H9 (cell line): ENCODE data around the gene ATXN3L. TPM values are rescaled to one million over a fixed set of nuclear protein-coding genes. Genes with fewer than 3 reads are reported as not detected.

Experiments
- DNase-seq: peaks from one replicate; pipeline ENCODE4 v3.0.0-alpha.2; 2017
- H2AFZ ChIP-seq: one replicate; pipeline ENCODE4 v1.6.1; 2013; ENCODE audit warnings: mild to moderate bottlenecking, low read length, control low read depth, moderate library complexity
- H2AK5ac ChIP-seq: 2 replicates; pipeline ENCODE4 v1.6.1; 2013; ENCODE audit warnings: low read length, control low read depth, mixed read lengths; ENCODE audit not compliant: insufficient read length
- H2BK120ac ChIP-seq: one replicate; pipeline ENCODE4 v1.6.1; 2013; ENCODE audit warnings: low read depth, mild to moderate bottlenecking, low read length, control low read depth, inconsistent platforms; ENCODE audit not compliant: poor library complexity, severe bottlenecking
- H2BK12ac ChIP-seq: 2 replicates; pipeline ENCODE4 v1.6.1; 2013; ENCODE audit warnings: low read length, control low read depth, mixed read lengths, low read depth; ENCODE audit not compliant: insufficient read length
- H2BK15ac ChIP-seq: 2 replicates; pipeline ENCODE4 v1.6.1; 2013; ENCODE audit warnings: low read depth, low read length, control low read depth
- H2BK20ac ChIP-seq: one replicate; pipeline ENCODE4 v1.6.1; 2013; ENCODE audit warnings: low read depth, mild to moderate bottlenecking, low read length, control low read depth, inconsistent platforms; ENCODE audit not compliant: poor library complexity, severe bottlenecking
- H2BK5ac ChIP-seq: 2 replicates; pipeline ENCODE4 v1.6.1; 2013; ENCODE audit warnings: low read length, control low read depth, mixed read lengths; ENCODE audit not compliant: insufficient read length
- H3K14ac ChIP-seq: 2 replicates; pipeline ENCODE4 v1.6.1; 2013; ENCODE audit warnings: low read length, control low read depth; ENCODE audit not compliant: insufficient read depth
- H3K18ac ChIP-seq: 2 replicates; pipeline ENCODE4 v1.6.1; 2013; ENCODE audit warnings: low read depth, mild to moderate bottlenecking, mixed read lengths, low read length, control low read depth; ENCODE audit not compliant: insufficient read length
- H3K23ac ChIP-seq: 2 replicates; pipeline ENCODE4 v1.6.1; 2013; ENCODE audit warnings: low read length, control low read depth, mixed read lengths, low read depth; ENCODE audit not compliant: insufficient read length
- H3K23me2 ChIP-seq: 2 replicates; pipeline ENCODE4 v1.6.1; 2013; ENCODE audit warnings: low read depth, mild to moderate bottlenecking, mixed read lengths, low read length, control low read depth; ENCODE audit not compliant: insufficient read length, poor library complexity, severe bottlenecking
- H3K27ac ChIP-seq: 2 replicates; pipeline ENCODE4 v1.5.1; 2013; ENCODE audit warnings: low read length, control low read depth, mixed read lengths, low read depth; ENCODE audit not compliant: insufficient read length
- H3K27me3 ChIP-seq: 2 replicates; pipeline ENCODE4 v1.6.1; 2013; ENCODE audit warnings: low read length, control low read depth, inconsistent platforms; ENCODE audit not compliant: insufficient read depth
- H3K4ac ChIP-seq: 2 replicates; pipeline ENCODE4 v1.6.1; 2013; ENCODE audit warnings: low read depth, mild to moderate bottlenecking, control low read depth, inconsistent platforms, low read length, moderate library complexity
- H3K4me1 ChIP-seq: 2 replicates; pipeline ENCODE4 v1.6.1; 2013; ENCODE audit warnings: low read length, control low read depth, inconsistent platforms; ENCODE audit not compliant: insufficient read depth
- H3K4me2 ChIP-seq: 2 replicates; pipeline ENCODE4 v1.6.1; 2013; ENCODE audit warnings: low read length, control low read depth, mixed read lengths; ENCODE audit not compliant: insufficient read length, insufficient read depth
- H3K56ac ChIP-seq: 2 replicates; pipeline ENCODE4 v1.6.1; 2013; ENCODE audit warnings: low read depth, mild to moderate bottlenecking, mixed read lengths, low read length, control low read depth; ENCODE audit not compliant: insufficient read length
- H3K79me1 ChIP-seq: 2 replicates; pipeline ENCODE4 v1.6.1; 2013; ENCODE audit warnings: low read depth, mild to moderate bottlenecking, moderate library complexity, low read length, control low read depth, inconsistent platforms; ENCODE audit not compliant: insufficient read depth, poor library complexity, severe bottlenecking
- H3K79me2 ChIP-seq: 2 replicates; pipeline ENCODE4 v1.6.1; 2013; ENCODE audit warnings: low read length, control low read depth, inconsistent platforms; ENCODE audit not compliant: insufficient read depth
- H3K9ac ChIP-seq: 2 replicates; pipeline ENCODE4 v1.6.1; 2013; ENCODE audit warnings: low read length, control low read depth, mixed read lengths; ENCODE audit not compliant: insufficient read length; ENCODE audit errors: extremely low read depth
- H3K9me3 ChIP-seq: one replicate; pipeline ENCODE4 v1.6.1; 2013; ENCODE audit warnings: low read depth, low read length, inconsistent platforms; ENCODE audit not compliant: control insufficient read depth
- H3T11ph ChIP-seq: one replicate; pipeline ENCODE4 v1.6.1; 2013; ENCODE audit warnings: mild to moderate bottlenecking, low read length, control low read depth, inconsistent platforms
- H4K20me1 ChIP-seq: one replicate; pipeline ENCODE4 v1.6.1; 2013; ENCODE audit not compliant: control insufficient read depth, insufficient read length, insufficient read depth
- H4K5ac ChIP-seq: 2 replicates; pipeline ENCODE4 v1.6.1; 2013; ENCODE audit warnings: low read depth, mild to moderate bottlenecking, mixed read lengths, low read length, control low read depth; ENCODE audit not compliant: insufficient read length
- H4K8ac ChIP-seq: replicated peaks from 2 replicates; pipeline ENCODE4 v1.6.1; 2013; ENCODE audit warnings: low read length, control low read depth, mixed read lengths, low read depth; ENCODE audit not compliant: insufficient read length
- H4K91ac ChIP-seq: 2 replicates; pipeline ENCODE4 v1.6.1; 2013; ENCODE audit warnings: low read depth, mild to moderate bottlenecking, moderate library complexity, mixed read lengths, low read length, control low read depth; ENCODE audit not compliant: insufficient read length
- H3K27ac Mint-ChIP-seq, 3 experiments: 2 replicates in 2 of 3; 3 replicates in 1 of 3; pipeline ENCODE4 v1.8.0; 2020 to 2021; ENCODE audit warnings: mixed read lengths in 3 of 3, mild to moderate bottlenecking in 1 of 3, moderate library complexity in 1 of 3
- H3K27me3 Mint-ChIP-seq: 2 replicates; pipeline ENCODE4 v1.8.0; 2021; ENCODE audit warnings: low read depth, mild to moderate bottlenecking, moderate library complexity, mixed read lengths
- H3K36me3 Mint-ChIP-seq, 3 experiments: 2 replicates in 2 of 3; 3 replicates in 1 of 3; pipeline ENCODE4 v1.8.0; 2020 to 2021; ENCODE audit warnings: low read depth in 3 of 3, mixed read lengths in 3 of 3; ENCODE audit not compliant: insufficient read depth in 1 of 3
- H3K4me1 Mint-ChIP-seq, 2 experiments: 2 replicates each; pipeline ENCODE4 v1.8.0; 2020; ENCODE audit warnings: mixed read lengths in 2 of 2
- H3K4me3 Mint-ChIP-seq, 2 experiments: 2 replicates in 1 of 2; 3 replicates in 1 of 2; pipeline ENCODE4 v1.8.0; 2020 to 2021; ENCODE audit warnings: mild to moderate bottlenecking in 2 of 2, mixed read lengths in 2 of 2, moderate library complexity in 1 of 2
- H3K9me3 Mint-ChIP-seq, 2 experiments: 2 replicates in 1 of 2; 3 replicates in 1 of 2; pipeline ENCODE4 v1.8.0; 2020; ENCODE audit warnings: mild to moderate bottlenecking in 2 of 2, mixed read lengths in 2 of 2, moderate library complexity in 1 of 2
- WGBS: extraction: QIAGEN DNeasy Blood & Tissue Kit; methylation state at CpG from one replicate; pipeline ENCODE4 v1.1.7; 2013; ENCODE audit warnings: missing lambda C conversion rate, low lambda C conversion rate, mixed read lengths; ENCODE audit not compliant: insufficient read length; ENCODE audit errors: extremely low coverage; 5-methylcytosine and 5-hydroxymethylcytosine counted together
- total RNA-seq: library from RNA; stranded (reverse); gene quantifications from 2 replicates; pipeline ENCODE4 v1.2.1, GENCODE V29; 2021
- TF ChIP-seq, protein P1 (sequence below): fragments of 200-600 bp; sonication (generic); conservative IDR thresholded peaks from 3 replicates; pipeline ENCODE4 v1.8.0; 2021; ENCODE audit warnings: antibody characterized with exemption, mild to moderate bottlenecking

The ATXN3L gene
- total RNA-seq, 1 experiment from 2014 or later = not detected

- Histone ChIP-seq H3K56ac (no peak overlapping the region), H2AFZ (no peak overlapping the region), H2BK12ac (no peak overlapping the region), H2BK120ac (no peak overlapping the region), H3K9me3 (peaks cover 29% of the 10 kb centered on the region), H3K9ac (no peak overlapping the region), H4K20me1 (no peaks in the 10 kb centered on the region), H3K14ac (no peak overlapping the region), H2BK20ac (no peak overlapping the region), H3K18ac (no peak overlapping the region), H3K4me2 (no peak overlapping the region), H3T11ph (no peak overlapping the region), H3K23me2 (no peaks in the 10 kb centered on the region), H3K79me1 (no peaks in the 10 kb centered on the region), H2BK5ac (no peak overlapping the region), H2AK5ac (no peak overlapping the region), H3K4me1 (peaks cover 2% of the 10 kb centered on the region; the same call in 1 of the 2 replicates), H3K79me2 (no peaks in the 10 kb centered on the region), H3K27ac (no peak overlapping the region), H2BK15ac (no peak overlapping the region), H4K91ac (no peak overlapping the region), H4K8ac (no peak overlapping the region), H3K23ac (no peak overlapping the region), H4K5ac (no peak overlapping the region), H3K4ac (no peak overlapping the region), H3K27me3 (no peaks in the 10 kb centered on the region)
- H3K27ac Mint-ChIP-seq = no peak overlapping the region; a peak in 1 of 7 replicates
- peaks cover 28 to 31% of the 10 kb centered on the region in 2 experiments for H3K4me1 Mint-ChIP-seq
- no CpG with 5 or more reads among the region's 6 CpGs for WGBS
- H3K27me3 Mint-ChIP-seq = no peaks in the 10 kb centered on the region; the same call in 1 of the 2 replicates
- H3K36me3 Mint-ChIP-seq = peaks cover 20 to 44% (median 20%) of the 10 kb centered on the region in 3 experiments
- no peak for DNase-seq
- peaks cover 75 to 78% of the 10 kb centered on the region in 2 experiments for H3K9me3 Mint-ChIP-seq
- H3K4me3 Mint-ChIP-seq = no peak overlapping the region
- TF ChIP-seq, protein P1, sequence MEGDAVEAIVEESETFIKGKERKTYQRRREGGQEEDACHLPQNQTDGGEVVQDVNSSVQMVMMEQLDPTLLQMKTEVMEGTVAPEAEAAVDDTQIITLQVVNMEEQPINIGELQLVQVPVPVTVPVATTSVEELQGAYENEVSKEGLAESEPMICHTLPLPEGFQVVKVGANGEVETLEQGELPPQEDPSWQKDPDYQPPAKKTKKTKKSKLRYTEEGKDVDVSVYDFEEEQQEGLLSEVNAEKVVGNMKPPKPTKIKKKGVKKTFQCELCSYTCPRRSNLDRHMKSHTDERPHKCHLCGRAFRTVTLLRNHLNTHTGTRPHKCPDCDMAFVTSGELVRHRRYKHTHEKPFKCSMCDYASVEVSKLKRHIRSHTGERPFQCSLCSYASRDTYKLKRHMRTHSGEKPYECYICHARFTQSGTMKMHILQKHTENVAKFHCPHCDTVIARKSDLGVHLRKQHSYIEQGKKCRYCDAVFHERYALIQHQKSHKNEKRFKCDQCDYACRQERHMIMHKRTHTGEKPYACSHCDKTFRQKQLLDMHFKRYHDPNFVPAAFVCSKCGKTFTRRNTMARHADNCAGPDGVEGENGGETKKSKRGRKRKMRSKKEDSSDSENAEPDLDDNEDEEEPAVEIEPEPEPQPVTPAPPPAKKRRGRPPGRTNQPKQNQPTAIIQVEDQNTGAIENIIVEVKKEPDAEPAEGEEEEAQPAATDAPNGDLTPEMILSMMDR = no peak
Observed at GRCh38 chrX:13281289-13281688, 38.6 kb downstream of the ATXN3L start.
